ENCODE results near the gene IP6K2.

IP6K2 gene

GRCh38 chr3:48756640-48757039 is 39.6 kb upstream of the IP6K2 start:
- no peak for TF ChIP-seq CTCF (IDR thresholded peaks at IDR 0.05)
- no peak for DNase-seq
- Histone ChIP-seq H3K36me3 (peaks cover 47 to 77% (median 55%) of the 10 kb centered on the region in 3 donors), H3K27ac (no peak overlapping the region), H3K4me3 (no peak overlapping the region), H3K9me3 (no peaks in the 10 kb centered on the region), H3K4me1 (no peaks in the 10 kb centered on the region), H3K27me3 (no peaks in the 10 kb centered on the region)
- intact Hi-C loops (cut with DNase I; ENCODE audit: low total_unique reads), result no loop called here

- Histone ChIP-seq H3K27me3 (no peaks in the 10 kb centered on the region), H3K27ac (no peak overlapping the region), H3K4me3 (no peak overlapping the region), H3K36me3 (peaks cover 38 to 65% (median 42%) of the 10 kb centered on the region in 3 donors), H3K4me1 (peaks cover 0 to 9% (median 0%) of the 10 kb centered on the region in 4 donors), H3K9me3 (no peaks in the 10 kb centered on the region)
- DNase-seq, result no peak
- intact Hi-C loops (cut with DNase I; ENCODE audit: low total_unique reads), result no loop called here
- TF ChIP-seq CTCF (IDR thresholded peaks at IDR 0.05), result no peak
Observed at GRCh38 chr3:48750856-48751255, 33.8 kb upstream of the IP6K2 start.

GRCh38 chr3:48748754-48749153 is 31.7 kb upstream of the IP6K2 start:
- Histone ChIP-seq H3K27ac (no peak overlapping the region), H3K27me3 (no peaks in the 10 kb centered on the region), H3K36me3 (peaks cover 31 to 49% (median 49%) of the 10 kb centered on the region in 3 donors), H3K9me3 (no peaks in the 10 kb centered on the region), H3K4me1 (peaks cover 0 to 9% (median 0%) of the 10 kb centered on the region in 4 donors), H3K4me3 (no peak overlapping the region)
- no peak for DNase-seq
- TF ChIP-seq CTCF (IDR thresholded peaks at IDR 0.05), result no peak
- intact Hi-C loops (cut with DNase I; ENCODE audit: low total_unique reads), result no loop called here

GRCh38 chr3:48747706-48748105 is 30.7 kb upstream of the IP6K2 start:
- no peaks in the 10 kb centered on the region for H3K9me3 ChIP-seq
- no peaks in the 10 kb centered on the region for H3K27me3 ChIP-seq
- peaks cover 31 to 49% (median 49%) of the 10 kb centered on the region in 3 donors for H3K36me3 ChIP-seq
- TF ChIP-seq CTCF (IDR thresholded peaks at IDR 0.05), result no peak
- no peak overlapping the region for H3K27ac ChIP-seq
- DNase-seq, result no peak
- H3K4me1 ChIP-seq, result peaks cover 0 to 9% (median 0%) of the 10 kb centered on the region in 4 donors
- intact Hi-C loops (cut with DNase I; ENCODE audit: low total_unique reads), result no loop called here
- no peak overlapping the region for H3K4me3 ChIP-seq

GRCh38 chr3:48747015-48747615 is 30.1 kb upstream of the IP6K2 start:
- Histone ChIP-seq H3K27me3 (no peaks in the 10 kb centered on the region), H3K4me3 (no peak overlapping the region), H3K9me3 (no peaks in the 10 kb centered on the region), H3K4me1 (peaks cover 0 to 9% (median 0%) of the 10 kb centered on the region in 4 donors), H3K36me3 (peaks cover 31 to 45% (median 44%) of the 10 kb centered on the region in 3 donors), H3K27ac (no peak overlapping the region)
- intact Hi-C loops (cut with DNase I; ENCODE audit: low total_unique reads), result no loop called here
- DNase-seq, result no peak
- TF ChIP-seq CTCF (IDR thresholded peaks at IDR 0.05), result no peak

All from tibial artery (tissue), 4 donors.